HepG2 (cell line): ENCODE results near the gene RAX.

Source experiments
- ATF2 ChIP-seq: sonication (generic); formaldehyde crosslinking; IDR thresholded peaks from 2 replicates; pipeline ENCODE4 v1.4.0; 2020; ENCODE audit warnings: missing genetic modification reagents
- GATA4 ChIP-seq: sonication (generic); IDR thresholded peaks from 2 replicates; pipeline ENCODE4 v1.6.1; 2016; ENCODE audit warnings: antibody characterized with exemption, low read depth, borderline replicate concordance
- GFI1 ChIP-seq: sonication (generic); formaldehyde crosslinking; IDR thresholded peaks from 2 replicates; pipeline ENCODE4 v1.5.0; 2020; ENCODE audit warnings: missing genetic modification reagents, mild to moderate bottlenecking, borderline replicate concordance
- HCFC1 ChIP-seq: fragments of 150-350 bp; IDR thresholded peaks from 2 replicates; pipeline ENCODE4 v1.6.1; 2014; ENCODE audit warnings: low read depth, low read length
- HMGA1 ChIP-seq: sonication (generic); formaldehyde crosslinking; conservative IDR thresholded peaks from 2 replicates; pipeline ENCODE4 v1.4.0; 2020; ENCODE audit warnings: missing genetic modification reagents
- MAX ChIP-seq: IDR thresholded peaks from 2 replicates; pipeline ENCODE4 v1.6.1; 2012; ENCODE audit warnings: inconsistent platforms
- NFE2L1 ChIP-seq: sonication (generic); formaldehyde crosslinking; IDR thresholded peaks from 2 replicates; pipeline ENCODE4 v1.4.0; 2020; ENCODE audit warnings: missing genetic modification reagents, mild to moderate bottlenecking, borderline replicate concordance
- NR2F6 ChIP-seq, 2 experiments: IDR thresholded peaks; 2 replicates each; pipeline ENCODE4 v1.6.1; 2016; ENCODE audit warnings: antibody characterized with exemption in 1 of 2, mild to moderate bottlenecking in 1 of 2
- REST ChIP-seq, 2 experiments: IDR thresholded peaks; 2 replicates each; pipeline ENCODE4 v1.6.1; 2011 to 2012; ENCODE audit warnings: low read length in 2 of 2, borderline replicate concordance in 1 of 2, low read depth in 1 of 2, mild to moderate bottlenecking in 1 of 2, moderate library complexity in 1 of 2
- SMAD3 ChIP-seq: sonication (generic); formaldehyde crosslinking; IDR thresholded peaks from 2 replicates; pipeline ENCODE4 v1.4.0; 2020; ENCODE audit warnings: missing genetic modification reagents
- SNRNP70 ChIP-seq: fragments of 200-400 bp; formaldehyde crosslinking; IDR thresholded peaks from 2 replicates; pipeline ENCODE4 v1.6.1; 2017; ENCODE audit warnings: mild to moderate bottlenecking, low read depth, low read length, moderate library complexity
- ZNF232 ChIP-seq: sonication (generic); formaldehyde crosslinking; IDR thresholded peaks from 2 replicates; pipeline ENCODE4 v1.4.0; 2020; ENCODE audit warnings: missing genetic modification reagents, borderline replicate concordance
- ZNF609 ChIP-seq: sonication (generic); formaldehyde crosslinking; IDR thresholded peaks from 2 replicates; pipeline ENCODE4 v1.4.0; 2020; ENCODE audit warnings: mild to moderate bottlenecking, missing genetic modification reagents, borderline replicate concordance
- ZNF660 ChIP-seq: sonication (generic); formaldehyde crosslinking; IDR thresholded peaks from 2 replicates; pipeline ENCODE4 v1.5.1; 2020; ENCODE audit warnings: mild to moderate bottlenecking, low read depth, missing genetic modification reagents, borderline replicate concordance

- TF ChIP-seq HCFC1 (no peak), NR2F6 (IDR thresholded peaks at IDR 0.05) (no peak), NR2F6 (CRISPR knock-in tag; IDR thresholded peaks at IDR 0.05) (no peak), HMGA1 (CRISPR knock-in tag) (no peak), SMAD3 (CRISPR knock-in tag) (no peak), NFE2L1 (no peak), SNRNP70 (no peak), ZNF660 (CRISPR knock-in tag) (no peak), MAX (no peak), ZNF609 (CRISPR knock-in tag) (no peak), GATA4 (no peak), GFI1 (no peak), ZNF232 (no peak), REST (IDR thresholded peaks at IDR 0.05; ENCODE audit: borderline replicate concordance in 1 of 2, low read depth in 1 of 2, low read length in 2 of 2) (no peak), ATF2 (no peak)
Observed at GRCh38 chr18:59270689-59271257, 2.5 kb downstream of the RAX start.
